HepG2 (cell line): ENCODE results near the gene ZSWIM6. TPM values are rescaled to one million over a fixed set of nuclear protein-coding genes. Genes with fewer than 3 reads are reported as not detected.

Source experiments
- ATAC-seq: fragments of 200-7000 bp; cut with Tn5 transposase; 3 replicates; pipeline ENCODE4 v1.9.1; 2020; ENCODE audit warnings: mild to moderate bottlenecking, moderate library complexity
- BruUV-seq: library from RNA; stranded (reverse); fragments of 400-500 nt; replicated peaks from 2 replicates; lab custom pipeline; 2021; lab: Mats Ljungman, UMichigan
- CTCF ChIA-PET: fragments of 300-600 bp; formaldehyde crosslinking; extraction: SDS; loops from one replicate; lab custom pipeline; 2021; ENCODE audit warnings: low total read pairs, inconsistent platforms, low intra/inter-chr PET ratio; lab: Yijun Ruan, JAX
- POLR2A ChIA-PET: fragments of 350-600 bp; sonication (Branson Sonifier 250); formaldehyde crosslinking; loops from one replicate; lab custom pipeline; 2020; ENCODE audit warnings: antibody characterized with exemption, inconsistent platforms; lab: Yijun Ruan, JAX
- DNase-seq: peaks from one replicate; pipeline ENCODE4 v3.0.0-alpha.2; 2015; ENCODE audit warnings: low spot score
- FAIRE-seq: peaks from 3 replicates; lab custom pipeline; 2011; peaks lifted over from hg19 to GRCh38; lab: Jason Lieb, UNC
- H2AFZ ChIP-seq: one replicate; pipeline ENCODE4 v1.6.1; 2011; ENCODE audit warnings: low read length, inconsistent platforms
- H3K27ac ChIP-seq: fragments of 300-600 bp; 3 replicates; pipeline ENCODE4 v1.8.0; 2011; ENCODE audit warnings: mixed run types, mild to moderate bottlenecking, mixed read lengths, low read length, inconsistent platforms; ENCODE audit not compliant: insufficient read depth; ENCODE audit errors: extremely low read length
- H3K27me3 ChIP-seq, 2 experiments: fragments of 200-600 bp in 1 of 2; 2 replicates in 1 of 2; 3 replicates in 1 of 2; pipeline versions ENCODE4 v1.6.0 to v1.8.0; 2011; ENCODE audit warnings: low read length in 2 of 2, mild to moderate bottlenecking in 2 of 2, moderate library complexity in 2 of 2, inconsistent platforms in 1 of 2; ENCODE audit not compliant: insufficient read depth in 2 of 2, control insufficient read depth in 1 of 2
- H3K36me3 ChIP-seq, 2 experiments: fragments of 200-600 bp in 1 of 2; replicated peaks in 1 of 2; 2 replicates in 1 of 2; 3 replicates in 1 of 2; pipeline versions ENCODE4 v1.5.1 to v1.8.0; 2011; ENCODE audit warnings: low read length in 2 of 2, inconsistent platforms in 1 of 2; ENCODE audit not compliant: insufficient read depth in 2 of 2, control insufficient read depth in 1 of 2
- H3K4me1 ChIP-seq: 2 replicates; pipeline ENCODE4 v1.5.1; 2012; ENCODE audit warnings: low read length, inconsistent platforms; ENCODE audit not compliant: insufficient read depth
- H3K4me2 ChIP-seq: 2 replicates; pipeline ENCODE4 v1.6.0; 2011; ENCODE audit warnings: low read depth, low read length, inconsistent platforms
- H3K4me3 ChIP-seq, 3 experiments: fragments of 200-600 bp in 1 of 3; sonication (generic), shearing (Covaris generic) in 1 of 3; replicated peaks in 1 of 3; 2 replicates each; pipeline ENCODE4 v1.5.1; 2011 to 2016; ENCODE audit warnings: low read length in 3 of 3, inconsistent platforms in 2 of 3, low read depth in 2 of 3, mild to moderate bottlenecking in 2 of 3, control low read depth in 1 of 3, mixed read lengths in 1 of 3; ENCODE audit not compliant: insufficient read depth in 1 of 3
- H3K79me2 ChIP-seq: one replicate; pipeline ENCODE4 v1.6.1; 2011; ENCODE audit warnings: low read length, inconsistent platforms; ENCODE audit not compliant: insufficient read depth
- H3K9ac ChIP-seq: 2 replicates; pipeline ENCODE4 v1.6.0; 2011; ENCODE audit warnings: mild to moderate bottlenecking, low read depth, low read length, inconsistent platforms; ENCODE audit not compliant: insufficient read depth
- H3K9me3 ChIP-seq: 2 replicates; pipeline ENCODE4 v1.5.1; 2012; ENCODE audit warnings: mild to moderate bottlenecking, low read length
- H4K20me1 ChIP-seq: 2 replicates; pipeline ENCODE4 v1.6.0; 2011; ENCODE audit warnings: inconsistent platforms, mild to moderate bottlenecking, low read length, moderate library complexity; ENCODE audit not compliant: insufficient read depth
- ARNT2 ChIP-seq: sonication (generic); formaldehyde crosslinking; IDR thresholded peaks from 2 replicates; pipeline ENCODE4 v1.8.0; 2022; ENCODE audit warnings: mild to moderate bottlenecking, low read depth, missing genetic modification reagents, moderate library complexity
- HMG20A ChIP-seq: IDR thresholded peaks from 2 replicates; pipeline ENCODE4 v1.6.1; 2016; ENCODE audit warnings: borderline replicate concordance
- NPAS2 ChIP-seq: sonication (generic); formaldehyde crosslinking; IDR thresholded peaks from 2 replicates; pipeline ENCODE4 v1.8.0; 2022; ENCODE audit warnings: mild to moderate bottlenecking, missing genetic modification reagents, borderline replicate concordance
- PAF1 ChIP-seq: IDR thresholded peaks from 2 replicates; pipeline ENCODE4 v1.6.1; 2016; ENCODE audit warnings: missing genetic modification reagents, missing compliant biosample characterization
- RXRB ChIP-seq: IDR thresholded peaks from 2 replicates; pipeline ENCODE4 v1.6.1; 2016; ENCODE audit warnings: borderline replicate concordance, missing genetic modification reagents, missing compliant biosample characterization
- TSC22D2 ChIP-seq: sonication (generic); formaldehyde crosslinking; IDR thresholded peaks from 2 replicates; pipeline ENCODE4 v1.5.1; 2020; ENCODE audit warnings: missing genetic modification reagents, mild to moderate bottlenecking, borderline replicate concordance
- ZNF367 ChIP-seq: sonication (generic); formaldehyde crosslinking; IDR thresholded peaks from 2 replicates; pipeline ENCODE4 v1.4.0; 2020; ENCODE audit warnings: missing genetic modification reagents, borderline replicate concordance
- ZNF503 ChIP-seq: sonication (generic); formaldehyde crosslinking; IDR thresholded peaks from 2 replicates; pipeline ENCODE4 v1.4.0; 2020; ENCODE audit warnings: missing genetic modification reagents
- WGBS: methylation state at CpG from one replicate; pipeline ENCODE4 v1.1.6; 2017; ENCODE audit warnings: low lambda C conversion rate; 5-methylcytosine and 5-hydroxymethylcytosine counted together
- in situ Hi-C: cut with HindIII; loops from 2 replicates; pipeline ENCODE4 v1.10.0; 2017; ENCODE audit warnings: low pct_unique_long_range_greater_than_20kb; ENCODE audit not compliant: extremely low pct_ligation_motif_present
- intact Hi-C: fragments of 100-400 bp; cut with micrococcal nuclease; formaldehyde crosslinking; loops from one replicate; pipeline ENCODE4 v1.10.0; 2022; ENCODE audit not compliant: unreplicated experiment
- polyA plus RNA-seq, 8 experiments: library from polyadenylated mRNA; depleted of rRNA in 3 of 8; stranded (reverse) in 7 of 8; unstranded in 1 of 8; fragments of >200 nt; fragmentation: Illumina TruSeq in 4 of 8; extraction: Trizol in 4 of 8; gene quantifications; 2 replicates each; pipeline versions ENCODE4 v1.2.1 to v1.2.3, GENCODE V29; 2011 to 2016; ENCODE audit warnings: low read depth in 4 of 8, missing spikeins in 1 of 8, mixed read lengths in 1 of 8; ENCODE audit not compliant: insufficient read depth in 1 of 8
- total RNA-seq, 5 experiments: library from RNA; depleted of rRNA; stranded (reverse); fragments of >200 nt; fragmentation: Illumina TruSeq; extraction: Trizol; gene quantifications; 2 replicates each; pipeline ENCODE4 v1.2.3, GENCODE V29; 2016; ENCODE audit warnings: low read depth in 1 of 5
- TF ChIP-seq, protein P1 (sequence below): IDR thresholded peaks from 2 replicates; pipeline ENCODE4 v1.6.1; 2012; ENCODE audit warnings: low read depth, low read length, improper control_type of control experiment

The ZSWIM6 gene
- total and polyA plus RNA-seq, 2 of the 13 experiments (the other 11 are each of a cell fraction or from before 2014, with no cell fraction given), result 0.82 to 1.9 TPM

- ChIA-PET POLR2A (no interaction called here), CTCF (no interaction called here)
- no TSS peak for BruUV-seq
- TF ChIP-seq, protein P1, sequence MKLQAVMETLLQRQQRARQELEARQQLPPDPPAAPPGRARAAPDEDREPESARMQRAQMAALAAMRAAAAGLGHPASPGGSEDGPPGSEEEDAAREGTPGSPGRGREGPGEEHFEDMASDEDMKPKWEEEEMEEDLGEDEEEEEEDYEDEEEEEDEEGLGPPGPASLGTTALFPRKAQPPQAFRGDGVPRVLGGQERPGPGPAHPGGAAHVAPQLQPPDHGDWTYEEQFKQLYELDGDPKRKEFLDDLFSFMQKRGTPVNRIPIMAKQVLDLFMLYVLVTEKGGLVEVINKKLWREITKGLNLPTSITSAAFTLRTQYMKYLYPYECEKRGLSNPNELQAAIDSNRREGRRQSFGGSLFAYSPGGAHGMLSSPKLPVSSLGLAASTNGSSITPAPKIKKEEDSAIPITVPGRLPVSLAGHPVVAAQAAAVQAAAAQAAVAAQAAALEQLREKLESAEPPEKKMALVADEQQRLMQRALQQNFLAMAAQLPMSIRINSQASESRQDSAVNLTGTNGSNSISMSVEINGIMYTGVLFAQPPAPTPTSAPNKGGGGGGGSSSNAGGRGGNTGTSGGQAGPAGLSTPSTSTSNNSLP, result no peak
- TF ChIP-seq HMG20A (no peak), NPAS2 (no peak), ZNF503 (CRISPR knock-in tag) (no peak), ARNT2 (no peak), RXRB (CRISPR knock-in tag) (no peak), ZNF367 (CRISPR knock-in tag) (no peak), TSC22D2 (CRISPR knock-in tag) (no peak), PAF1 (CRISPR knock-in tag) (no peak)
- H3K9ac ChIP-seq, result no peak overlapping the region
- H3K4me1 ChIP-seq, result no peaks in the 10 kb centered on the region
- FAIRE-seq, result no peak
- intact Hi-C loops, result no loop called here
- WGBS, result 54% methylated on average over 5 of the region's 5 CpGs
- H2AFZ ChIP-seq, result no peak overlapping the region
- H3K4me3 ChIP-seq, result no peak overlapping the region
- DNase-seq, result no peak
- no peak overlapping the region for H3K4me2 ChIP-seq
- no peaks in the 10 kb centered on the region for H3K27me3 ChIP-seq
- no peaks in the 10 kb centered on the region for H4K20me1 ChIP-seq
- H3K79me2 ChIP-seq, result no peaks in the 10 kb centered on the region
- in situ Hi-C loops, result no loop called here
- no peak overlapping the region for H3K27ac ChIP-seq
- ATAC-seq, result no peak
- H3K9me3 ChIP-seq, result no peaks in the 10 kb centered on the region
- H3K36me3 ChIP-seq, result no peaks in the 10 kb centered on the region
Observed at GRCh38 chr5:61371474-61371873, 39.4 kb downstream of the ZSWIM6 start.
